GM10248 (cell line): ENCODE results near the gene KLRD1.

Experiments used
- CTCF ChIA-PET: fragments of 300-600 bp; sonication (Branson Sonifier 250); formaldehyde crosslinking; extraction: SDS; loops from one replicate; lab custom pipeline; 2021; ENCODE audit warnings: antibody characterized with exemption; lab: Yijun Ruan, JAX
- POLR2A ChIA-PET: fragments of 350-650 bp; sonication (Branson Sonifier 250); formaldehyde crosslinking; extraction: SDS; loops from one replicate; lab custom pipeline; 2020; ENCODE audit warnings: antibody characterized with exemption; lab: Yijun Ruan, JAX
- DNase-seq: peaks from one replicate; pipeline ENCODE4 v3.0.0; 2012; ENCODE audit errors: extremely low spot score
- TF ChIP-seq, protein P1 (sequence below): IDR thresholded peaks from 2 replicates; pipeline ENCODE4 v1.5.1; 2012; ENCODE audit warnings: mild to moderate bottlenecking, low read depth; ENCODE audit errors: extremely low read depth, missing control alignments, control extremely low read depth

KLRD1 gene

GRCh38 chr12:10362828-10363657 is 55.4 kb downstream of the KLRD1 start:
- ChIA-PET POLR2A (no interaction called here), CTCF (interaction anchor here (2.9 kb wide), 1 partner anchor 127 kb away, joined by 6 read pairs; no protein-coding TSS in a partner anchor)
- no peak for DNase-seq
- TF ChIP-seq, protein P1, sequence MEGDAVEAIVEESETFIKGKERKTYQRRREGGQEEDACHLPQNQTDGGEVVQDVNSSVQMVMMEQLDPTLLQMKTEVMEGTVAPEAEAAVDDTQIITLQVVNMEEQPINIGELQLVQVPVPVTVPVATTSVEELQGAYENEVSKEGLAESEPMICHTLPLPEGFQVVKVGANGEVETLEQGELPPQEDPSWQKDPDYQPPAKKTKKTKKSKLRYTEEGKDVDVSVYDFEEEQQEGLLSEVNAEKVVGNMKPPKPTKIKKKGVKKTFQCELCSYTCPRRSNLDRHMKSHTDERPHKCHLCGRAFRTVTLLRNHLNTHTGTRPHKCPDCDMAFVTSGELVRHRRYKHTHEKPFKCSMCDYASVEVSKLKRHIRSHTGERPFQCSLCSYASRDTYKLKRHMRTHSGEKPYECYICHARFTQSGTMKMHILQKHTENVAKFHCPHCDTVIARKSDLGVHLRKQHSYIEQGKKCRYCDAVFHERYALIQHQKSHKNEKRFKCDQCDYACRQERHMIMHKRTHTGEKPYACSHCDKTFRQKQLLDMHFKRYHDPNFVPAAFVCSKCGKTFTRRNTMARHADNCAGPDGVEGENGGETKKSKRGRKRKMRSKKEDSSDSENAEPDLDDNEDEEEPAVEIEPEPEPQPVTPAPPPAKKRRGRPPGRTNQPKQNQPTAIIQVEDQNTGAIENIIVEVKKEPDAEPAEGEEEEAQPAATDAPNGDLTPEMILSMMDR: no peak

DNA sequence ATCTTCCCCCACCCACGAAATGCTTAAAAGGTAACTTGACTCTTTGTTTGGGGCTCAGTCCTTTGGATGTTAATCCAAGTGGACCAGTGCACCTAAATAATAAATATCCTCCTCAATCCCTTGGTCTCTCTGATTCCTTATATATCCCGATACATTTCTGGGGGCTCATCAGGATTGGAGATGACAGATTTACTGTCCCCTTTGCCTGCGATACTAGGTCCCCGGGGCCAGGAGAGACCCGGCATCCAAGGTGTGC is 55.9 kb downstream of the KLRD1 start:
- TF ChIP-seq, protein P1: no peak
- ChIA-PET CTCF (interaction anchor here (2.9 kb wide), 1 partner anchor 128 kb away, joined by 6 read pairs; no protein-coding TSS in a partner anchor), POLR2A (no interaction called here)
- DNase-seq: no peak

DNA sequence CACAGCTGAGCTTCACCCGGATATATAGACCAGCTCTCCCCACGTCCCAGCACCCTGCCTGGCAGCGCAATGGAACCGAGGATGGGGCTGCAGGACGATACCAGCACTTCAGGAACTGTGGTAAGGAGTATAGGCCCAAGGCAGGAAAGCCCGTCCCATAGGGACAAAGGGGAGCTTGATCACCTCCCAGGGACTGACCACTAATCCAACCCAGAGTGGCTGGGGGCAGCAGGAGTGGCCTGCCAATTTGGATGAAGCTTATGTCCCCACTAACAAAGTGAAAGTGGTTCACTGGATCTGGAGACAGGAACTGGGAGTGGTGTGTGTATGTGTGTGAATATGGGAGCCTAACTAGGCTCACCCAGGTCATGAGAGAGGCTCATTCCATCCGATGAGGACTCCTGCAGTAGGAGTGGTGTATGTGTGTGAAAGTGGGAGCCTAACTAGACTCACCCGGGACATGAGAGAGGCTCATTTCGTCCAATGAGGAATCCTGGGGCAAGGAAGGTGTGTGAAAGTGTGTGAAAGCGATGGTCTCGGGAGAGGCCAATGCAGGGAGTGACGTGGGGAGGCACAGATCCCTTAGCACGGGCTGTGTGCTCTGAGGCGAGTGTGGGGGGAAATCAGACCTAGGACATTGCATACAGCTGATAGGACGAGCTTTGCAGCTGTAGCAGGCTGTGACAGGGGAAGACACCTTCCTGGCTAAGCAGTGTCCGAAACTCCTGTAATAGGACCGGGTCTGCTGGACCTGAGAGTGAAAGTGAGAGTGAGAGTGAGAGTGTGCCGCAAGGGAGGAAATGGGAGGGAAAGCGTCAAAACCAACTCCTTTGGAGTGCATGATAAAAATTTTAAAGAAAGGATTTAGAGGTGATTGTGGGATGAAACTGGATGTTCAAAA is 56.5 kb downstream of the KLRD1 start:
- ChIA-PET POLR2A (no interaction called here), CTCF (interaction anchor here (1.0 to 2.9 kb wide), 2 partner anchors 128 to 198 kb away, joined by 3 to 6 read pairs; no protein-coding TSS in a partner anchor)
- DNase-seq: peak; percentile 65
- TF ChIP-seq, protein P1: no peak

DNA sequence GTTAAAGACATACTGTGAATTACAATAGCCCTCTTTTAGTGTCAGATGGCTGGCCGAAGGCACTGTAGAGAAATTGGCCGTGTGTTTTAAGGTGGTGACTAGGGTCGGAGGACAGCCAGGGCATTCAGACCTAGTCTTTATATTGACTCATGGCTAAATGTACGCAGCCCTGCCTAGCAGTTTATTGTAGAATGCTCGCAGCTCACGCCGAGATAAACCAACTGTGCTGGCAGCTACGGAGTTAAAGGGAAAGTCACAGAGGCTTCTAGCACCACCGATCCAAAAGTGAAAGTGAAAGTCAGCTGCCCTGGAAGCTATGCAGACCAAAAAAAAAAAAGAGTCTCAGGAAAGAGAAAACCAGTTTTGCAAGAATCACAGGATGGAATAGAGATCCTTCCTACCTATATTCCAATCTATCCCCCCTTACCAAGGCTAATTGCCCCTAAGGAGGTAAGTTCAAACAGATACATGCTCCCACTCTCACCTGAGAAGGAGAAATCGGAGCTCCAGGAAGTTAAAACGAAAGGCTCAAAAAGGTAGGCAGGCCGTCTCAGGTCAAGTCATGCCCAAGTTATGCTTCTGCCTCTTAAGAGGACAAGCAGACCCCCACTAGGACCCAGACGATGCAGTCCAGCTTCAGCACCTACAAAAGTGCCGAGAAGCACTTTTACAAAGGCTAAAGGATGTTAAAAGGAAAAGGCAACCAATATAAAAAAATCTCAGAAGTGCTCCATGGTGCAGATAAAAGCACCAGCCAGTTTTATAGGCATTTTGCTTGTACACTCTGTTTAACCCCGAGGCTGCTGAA is 57.3 kb downstream of the KLRD1 start:
- DNase-seq: peak; percentile 42
- TF ChIP-seq, protein P1: no peak
- ChIA-PET CTCF (interaction anchor here (0.7 to 2.9 kb wide), 8 partner anchors 9 to 614 kb away, joined by 3 to 9 read pairs (median 4); no protein-coding TSS in a partner anchor), POLR2A (no interaction called here)

DNA sequence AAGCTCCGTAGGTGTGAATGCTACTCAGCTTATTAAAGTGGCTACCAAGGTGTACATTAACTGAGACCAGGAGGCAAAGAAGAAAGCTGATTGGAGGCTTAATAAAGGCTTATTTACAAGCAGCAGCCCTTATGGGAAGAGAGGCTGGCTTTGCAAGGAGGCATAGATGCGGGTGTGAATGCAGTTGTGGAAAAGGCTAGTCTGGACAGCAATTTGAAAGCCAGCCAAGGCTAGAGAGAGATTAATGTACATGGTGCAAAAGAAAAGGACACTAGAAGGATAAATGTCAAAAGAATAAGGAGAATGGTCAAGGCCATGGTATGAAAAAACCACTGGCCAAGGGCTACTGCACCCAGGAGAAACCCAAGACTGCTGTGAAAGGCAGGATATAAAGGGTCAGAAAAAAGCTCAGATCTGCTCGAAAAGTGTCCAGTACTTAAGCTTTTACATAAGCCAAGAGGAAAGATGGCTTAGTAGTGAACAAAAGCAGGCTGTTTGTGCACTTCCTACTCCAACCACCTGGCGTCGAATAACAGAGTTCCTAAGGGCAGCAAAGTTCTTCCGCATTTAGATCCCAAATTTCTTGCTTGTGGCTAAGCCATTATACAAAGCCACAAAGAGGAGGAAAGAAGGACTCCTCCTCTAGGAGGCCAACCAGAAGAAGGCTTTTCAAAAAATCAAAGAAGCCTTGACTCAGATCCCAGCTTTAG is 58.2 kb downstream of the KLRD1 start:
- CTCF ChIA-PET: interaction anchor here (0.8 to 2.9 kb wide), 10 partner anchors 20 to 615 kb away, joined by 3 to 9 read pairs (median 4); no protein-coding TSS in a partner anchor
- TF ChIP-seq, protein P1: no peak
- POLR2A ChIA-PET: interaction anchor here (0.7 kb wide), 1 partner anchor 156 kb away, joined by 3 read pairs; no protein-coding TSS in a partner anchor
- no peak for DNase-seq
